LHCN-M2 (cell line): Measurements from ENCODE around the gene GZMB. TPM values are rescaled to one million over a fixed set of nuclear protein-coding genes. Genes with fewer than 3 reads are reported as not detected.
"Not testable (repeated sequence)": the region's sequence is repeated elsewhere in the genome, so short reads cannot be mapped to it uniquely, and the experiment has no call there.

Experiments
- DNase-seq: peaks from one replicate; pipeline ENCODE4 v3.0.0-alpha.2; 2012; ENCODE audit warnings: low read depth
- total RNA-seq: library from RNA; depleted of rRNA; stranded (reverse); fragments of >200 nt; gene quantifications from 2 replicates; pipeline ENCODE4 v1.2.3, GENCODE V29; 2014

GZMB gene
- total RNA-seq, 1 experiment from 2014 or later, result not detected

DNA sequence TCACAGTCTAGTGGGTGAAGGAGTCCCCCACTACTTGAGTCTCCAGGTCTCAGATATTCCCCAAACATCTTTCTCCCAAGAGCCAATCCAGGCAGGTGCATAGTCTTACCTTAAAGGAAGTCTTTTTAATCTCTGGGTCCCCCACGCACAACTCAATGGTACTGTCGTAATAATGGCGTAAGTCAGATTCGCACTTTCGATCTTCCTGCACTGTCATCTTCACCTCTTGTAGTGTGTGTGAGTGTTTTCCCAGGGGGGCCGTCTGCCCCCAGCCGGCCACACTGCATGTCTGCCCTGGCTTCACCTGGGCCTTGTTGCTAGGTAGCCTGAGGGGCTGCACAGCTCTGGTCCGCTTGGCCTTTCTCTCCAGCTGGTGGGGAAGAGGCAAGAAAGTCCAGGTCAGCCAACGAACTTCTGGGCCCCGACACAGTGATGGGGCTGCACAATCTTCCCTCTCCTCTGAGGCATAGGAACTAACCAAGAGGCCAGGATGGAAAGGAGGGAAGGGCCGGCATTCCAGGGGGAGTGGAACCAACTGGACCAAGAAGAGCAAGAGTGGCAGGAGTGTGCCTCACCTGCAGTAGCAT, 2.1 kb downstream of the GZMB start:
- no peak for DNase-seq

- DNase-seq, result peak; percentile 1
These were observed 3.0 kb downstream of the GZMB start for GRCh38 chr14:24630872-24631477.

DNA sequence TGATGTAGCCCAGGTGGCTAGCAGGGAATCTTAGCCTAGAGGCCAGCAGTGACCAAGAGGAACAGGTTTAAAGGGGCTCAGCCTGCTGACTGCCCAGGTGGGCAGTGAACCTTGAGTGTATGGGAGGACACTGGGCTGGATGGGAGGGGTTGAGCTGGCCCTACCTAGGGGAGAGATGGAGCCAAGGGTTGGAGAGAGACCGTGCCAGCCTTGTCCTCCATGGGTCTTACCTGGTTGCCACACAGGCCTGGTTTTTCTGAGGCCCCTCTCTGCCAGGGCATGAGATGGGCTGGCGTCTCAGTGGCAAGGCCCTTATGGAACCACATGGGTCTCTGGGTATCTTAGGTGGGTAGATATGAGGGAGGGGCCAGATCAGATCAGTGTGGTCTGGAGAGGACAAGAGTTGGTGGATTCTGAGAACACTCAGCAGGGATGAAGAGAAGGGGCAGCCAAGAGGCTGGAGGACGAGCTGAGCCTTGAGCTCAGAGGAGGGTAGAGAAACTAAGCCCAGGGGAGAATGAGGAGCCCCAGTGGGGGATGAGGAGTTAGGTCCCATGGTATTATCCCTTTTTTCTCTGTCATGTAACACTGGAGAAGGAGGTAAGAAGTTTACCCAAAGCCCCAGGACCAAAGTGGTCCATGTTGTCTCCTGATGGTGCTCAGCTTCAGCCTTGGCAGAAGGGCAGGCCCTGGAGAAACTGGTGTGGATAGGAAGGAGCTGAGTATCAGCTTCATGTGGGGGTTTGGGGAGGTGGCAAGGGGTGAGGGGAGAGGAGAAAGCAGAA, 3.7 kb downstream of the GZMB start:
- DNase-seq, result no peak

DNA sequence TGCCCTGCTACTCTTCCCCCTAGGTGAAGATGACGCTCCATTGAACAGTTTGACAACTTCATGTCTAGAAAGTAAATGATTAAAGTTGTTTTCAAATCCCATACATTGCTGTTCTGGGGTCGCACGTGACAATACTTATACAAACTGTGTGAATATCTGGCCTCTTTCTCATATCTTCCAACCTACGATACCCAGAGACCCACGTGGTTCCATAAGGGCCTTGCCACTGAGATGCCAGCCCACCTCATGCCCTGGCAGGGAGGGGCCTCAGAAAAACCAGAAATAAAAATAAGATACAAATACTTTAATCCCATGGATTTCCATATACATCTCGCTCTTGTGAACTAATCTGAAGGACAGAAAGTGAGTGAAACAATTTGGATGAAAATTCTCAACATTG, 4.5 kb downstream of the GZMB start:
- DNase-seq, result no peak

DNA sequence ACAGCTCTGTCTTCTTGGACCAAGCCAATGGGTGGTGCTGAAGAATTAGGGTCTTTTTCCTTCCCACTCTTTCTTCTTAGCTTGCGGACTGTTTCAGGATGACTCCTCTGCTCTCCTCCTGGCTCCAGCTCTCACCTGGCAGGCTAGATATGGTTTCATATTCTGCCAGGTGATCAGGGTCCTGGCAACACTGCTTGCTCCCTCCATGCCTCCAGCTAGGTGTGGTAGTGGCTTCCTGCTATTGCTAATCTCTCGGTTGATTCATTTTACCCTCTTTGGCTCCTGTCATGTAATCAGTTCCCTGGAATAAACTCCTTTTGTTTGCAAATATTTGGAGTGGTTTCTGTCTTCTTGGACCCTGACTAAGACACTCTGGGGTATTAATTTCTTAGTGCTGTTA, 20.2 kb downstream of the GZMB start:
- no peak for DNase-seq

- no peak for DNase-seq
These were observed 20.7 kb downstream of the GZMB start for GRCh38 chr14:24613241-24613640.

GRCh38 chr14:24612196-24612595, 21.8 kb downstream of the GZMB start:
- no peak for DNase-seq

DNA sequence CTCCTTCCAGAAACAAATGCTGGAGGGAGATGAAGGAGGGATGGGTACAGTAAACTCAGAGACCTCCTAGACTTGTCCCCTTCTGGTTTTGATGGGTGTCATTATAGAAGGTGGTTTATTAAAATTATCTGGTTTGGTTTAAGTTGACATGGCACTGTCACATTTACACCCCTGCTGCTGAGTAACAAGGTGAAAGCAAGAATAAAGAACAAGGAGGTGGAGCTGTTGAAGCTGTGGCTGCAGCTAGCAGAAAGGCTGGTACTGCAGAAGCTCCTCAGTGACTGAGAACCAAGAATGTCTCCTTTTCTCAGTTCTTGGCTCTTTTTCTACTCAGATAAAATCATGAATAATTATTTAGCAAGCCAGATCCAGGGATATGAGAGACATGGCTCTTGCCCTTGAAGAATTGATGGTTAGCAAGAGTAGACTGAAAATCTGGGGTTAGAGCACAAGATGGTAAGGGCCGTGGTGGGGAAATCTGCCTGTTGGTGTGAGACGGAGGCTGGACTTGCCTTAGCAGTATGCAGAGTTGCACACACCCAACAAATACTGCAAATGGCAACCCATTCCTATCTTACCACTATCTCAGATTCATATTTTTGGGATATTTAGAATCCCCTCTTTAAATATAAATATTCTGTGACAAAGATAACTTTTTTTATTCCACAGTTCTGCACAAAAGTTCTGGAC, 24.2 kb downstream of the GZMB start, which contains the start of gene GZMH:
Gene GZMH, minus strand, starts transcription at position 31 of the 690 bp plus-strand sequence. CDS start 72 bp downstream, outside the sequence.
- DNase-seq, result no peak

DNA sequence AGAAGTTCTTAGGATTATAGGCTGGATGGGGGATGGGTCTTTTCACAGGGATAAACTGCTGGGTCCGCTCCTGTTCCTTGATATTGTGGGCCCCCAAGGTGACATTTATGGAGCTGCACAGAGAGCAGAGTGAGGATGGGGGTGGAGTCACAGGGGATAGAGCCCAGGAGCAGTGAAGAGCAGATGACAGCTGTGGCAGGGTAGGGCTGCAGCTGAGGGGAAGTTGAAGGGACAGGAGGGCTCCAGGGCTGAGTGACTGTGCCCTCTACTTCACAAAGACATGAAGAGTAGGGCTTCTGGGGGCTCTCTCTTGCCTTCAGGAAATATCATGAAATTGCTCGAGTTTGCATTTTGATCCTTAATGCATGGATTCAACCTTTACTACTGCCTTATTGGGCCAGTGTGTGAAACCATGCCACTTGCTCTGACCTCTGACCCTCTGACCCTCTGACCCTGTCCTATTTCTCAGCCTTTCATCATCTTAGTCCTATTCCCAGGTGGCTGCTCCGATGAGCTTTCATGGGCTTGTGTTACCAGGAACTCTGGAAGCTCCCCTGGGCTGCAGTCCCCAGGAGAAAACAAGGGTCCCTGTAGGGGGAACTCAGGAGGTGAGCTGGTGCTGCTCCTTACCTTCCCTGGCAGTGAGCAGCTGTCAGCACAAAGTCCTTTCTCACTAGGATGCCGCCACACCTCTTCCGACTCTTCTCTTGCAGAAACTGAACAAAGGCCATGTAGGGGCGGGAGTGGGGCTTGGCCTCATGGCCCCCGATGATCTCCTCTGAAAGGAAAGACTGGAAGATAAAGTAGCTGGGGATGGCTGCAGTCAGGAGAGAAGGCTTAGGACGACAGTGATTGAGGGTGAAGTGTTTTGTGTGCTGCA, 26.1 kb downstream of the GZMB start:
- no peak for DNase-seq

DNA sequence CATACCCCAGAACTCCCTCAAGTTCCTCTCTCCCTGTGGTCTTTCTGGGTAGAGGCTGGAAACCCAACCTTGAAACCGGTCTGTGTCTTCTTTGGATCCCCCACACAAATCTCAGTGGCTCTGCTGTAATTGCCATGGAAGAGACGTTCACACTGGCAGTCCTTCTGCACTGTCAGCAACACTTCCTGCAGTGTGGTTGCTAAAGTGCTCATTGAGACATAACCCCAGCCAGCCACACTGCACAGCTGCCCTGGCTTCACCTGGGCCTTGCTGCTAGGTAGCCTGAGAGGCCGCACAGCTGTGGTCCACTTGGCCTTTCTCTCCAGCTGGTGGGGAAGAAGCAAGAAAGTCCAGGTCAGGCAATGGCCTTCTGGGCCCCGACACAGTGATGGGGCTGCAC, 26.9 kb downstream of the GZMB start:
- no peak for DNase-seq

GRCh38 chr14:24606297-24606696, 27.7 kb downstream of the GZMB start:
- DNase-seq, result no peak

- no peak for DNase-seq
These were observed 28.4 kb downstream of the GZMB start for GRCh38 chr14:24605435-24606190.

- DNase-seq, result no peak
These were observed 36.6 kb downstream of the GZMB start for GRCh38 chr14:24597403-24597802.

- DNase-seq, result no peak
These were observed 38.7 kb downstream of the GZMB start for GRCh38 chr14:24595073-24595808.

GRCh38 chr14:24591004-24591403, 43.0 kb downstream of the GZMB start:
- not testable (repeated sequence) for DNase-seq

DNA sequence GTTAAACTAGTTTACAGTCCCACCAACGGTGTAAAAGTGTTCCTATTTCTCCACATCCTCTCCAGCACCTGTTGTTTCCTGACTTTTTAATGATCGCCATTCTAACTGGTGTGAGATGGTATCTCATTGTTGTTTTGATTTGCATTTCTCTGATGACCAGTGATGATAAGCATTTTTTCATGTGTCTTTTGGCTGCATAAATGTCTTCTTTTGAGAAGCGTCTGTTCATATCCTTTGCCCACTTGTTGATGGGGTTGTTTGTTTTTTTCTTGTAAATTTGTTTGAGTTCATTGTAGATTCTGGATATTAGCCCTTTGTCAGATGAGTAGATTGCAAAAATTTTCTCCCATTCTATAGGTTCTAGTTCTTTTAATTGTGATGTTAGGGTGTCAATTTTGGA, 49.6 kb downstream of the GZMB start:
- not testable (repeated sequence) for DNase-seq
